Epithelial cell of prostate (primary cell): ENCODE measurements around the gene TRPC4.

ENCODE experiments used
- DNase-seq: peaks from one replicate; pipeline ENCODE4 v3.0.0-alpha.2; 2011; ENCODE audit warnings: low read depth, low spot score
- H3K27ac ChIP-seq: fragments of 450-650 bp; 2 replicates; pipeline ENCODE4 v1.5.1; 2017; ENCODE audit warnings: mild to moderate bottlenecking

The TRPC4 gene

GRCh38 chr13:37869756-37870488 lies at the start of gene TRPC4:
Gene TRPC4, minus strand, starts transcription at chr13:37869772. Its CDS starts 86,439 bp downstream, at chr13:37783333.
- peak; percentile 12 for DNase-seq
- no peak within 1 kb of the TSS for H3K27ac ChIP-seq

- DNase-seq: no peak
- no peak overlapping the region for H3K27ac ChIP-seq
These were observed 49.2 kb upstream of the TRPC4 start for GRCh38 chr13:37918751-37919150.

- no peak for DNase-seq
- H3K27ac ChIP-seq: no peak overlapping the region
These were observed 48.6 kb upstream of the TRPC4 start for GRCh38 chr13:37918116-37918714.

GRCh38 chr13:37914781-37915391 lies 45.3 kb upstream of the TRPC4 start:
- peak; percentile 20 for DNase-seq
- H3K27ac ChIP-seq: peak overlapping the region; percentile 67

- DNase-seq: no peak
- H3K27ac ChIP-seq: no peak overlapping the region
These were observed 41.2 kb upstream of the TRPC4 start for GRCh38 chr13:37910790-37911189.

- DNase-seq: no peak
- no peak overlapping the region for H3K27ac ChIP-seq
These were observed 37.3 kb upstream of the TRPC4 start for GRCh38 chr13:37906880-37907279.

- no peak for DNase-seq
- H3K27ac ChIP-seq: no peak overlapping the region
These were observed 36.2 kb upstream of the TRPC4 start for GRCh38 chr13:37905736-37906135.

- no peak overlapping the region for H3K27ac ChIP-seq
- no peak for DNase-seq
These were observed 30.2 kb upstream of the TRPC4 start for GRCh38 chr13:37899753-37900152.

- no peak for DNase-seq
- H3K27ac ChIP-seq: no peak overlapping the region
These were observed 23.7 kb upstream of the TRPC4 start for GRCh38 chr13:37893321-37893720.

GRCh38 chr13:37889820-37890219 lies 20.2 kb upstream of the TRPC4 start:
- no peak for DNase-seq
- no peak overlapping the region for H3K27ac ChIP-seq

GRCh38 chr13:37889102-37889501 lies 19.5 kb upstream of the TRPC4 start:
- no peak for DNase-seq
- no peak overlapping the region for H3K27ac ChIP-seq

- no peak for DNase-seq
- H3K27ac ChIP-seq: no peak overlapping the region
These were observed 17.3 kb upstream of the TRPC4 start for GRCh38 chr13:37886879-37887278.

- no peak overlapping the region for H3K27ac ChIP-seq
- no peak for DNase-seq
These were observed 15.1 kb upstream of the TRPC4 start for GRCh38 chr13:37884674-37885073.

GRCh38 chr13:37884026-37884425 lies 14.5 kb upstream of the TRPC4 start:
- no peak for DNase-seq
- H3K27ac ChIP-seq: no peak overlapping the region

- no peak overlapping the region for H3K27ac ChIP-seq
- no peak for DNase-seq
These were observed 9.3 kb upstream of the TRPC4 start for GRCh38 chr13:37878921-37879320.

- H3K27ac ChIP-seq: no peak overlapping the region
- DNase-seq: no peak
These were observed 8.9 kb upstream of the TRPC4 start for GRCh38 chr13:37878496-37878895.

GRCh38 chr13:37870895-37871550 lies 1.5 kb upstream of the TRPC4 start:
- no peak overlapping the region for H3K27ac ChIP-seq
- no peak for DNase-seq

GRCh38 chr13:37870489-37870845 lies 895 bp upstream of the TRPC4 start:
- H3K27ac ChIP-seq: no peak overlapping the region
- DNase-seq: no peak

GRCh38 chr13:37869506-37869755 lies 141 bp downstream of the TRPC4 start:
- no peak for DNase-seq
- H3K27ac ChIP-seq: no peak overlapping the region

- DNase-seq: no peak
- H3K27ac ChIP-seq: no peak overlapping the region
These were observed 674 bp downstream of the TRPC4 start for GRCh38 chr13:37868691-37869505.

- DNase-seq: no peak
- no peak overlapping the region for H3K27ac ChIP-seq
These were observed 5.9 kb downstream of the TRPC4 start for GRCh38 chr13:37863708-37864107.
